ENCODE measurements around the gene SMIM1.
"Not testable (repeated sequence)": the region's sequence is repeated elsewhere in the genome, so short reads cannot be mapped to it uniquely, and the experiment has no call there.

Gene SMIM1, protein sequence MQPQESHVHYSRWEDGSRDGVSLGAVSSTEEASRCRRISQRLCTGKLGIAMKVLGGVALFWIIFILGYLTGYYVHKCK

DNA sequence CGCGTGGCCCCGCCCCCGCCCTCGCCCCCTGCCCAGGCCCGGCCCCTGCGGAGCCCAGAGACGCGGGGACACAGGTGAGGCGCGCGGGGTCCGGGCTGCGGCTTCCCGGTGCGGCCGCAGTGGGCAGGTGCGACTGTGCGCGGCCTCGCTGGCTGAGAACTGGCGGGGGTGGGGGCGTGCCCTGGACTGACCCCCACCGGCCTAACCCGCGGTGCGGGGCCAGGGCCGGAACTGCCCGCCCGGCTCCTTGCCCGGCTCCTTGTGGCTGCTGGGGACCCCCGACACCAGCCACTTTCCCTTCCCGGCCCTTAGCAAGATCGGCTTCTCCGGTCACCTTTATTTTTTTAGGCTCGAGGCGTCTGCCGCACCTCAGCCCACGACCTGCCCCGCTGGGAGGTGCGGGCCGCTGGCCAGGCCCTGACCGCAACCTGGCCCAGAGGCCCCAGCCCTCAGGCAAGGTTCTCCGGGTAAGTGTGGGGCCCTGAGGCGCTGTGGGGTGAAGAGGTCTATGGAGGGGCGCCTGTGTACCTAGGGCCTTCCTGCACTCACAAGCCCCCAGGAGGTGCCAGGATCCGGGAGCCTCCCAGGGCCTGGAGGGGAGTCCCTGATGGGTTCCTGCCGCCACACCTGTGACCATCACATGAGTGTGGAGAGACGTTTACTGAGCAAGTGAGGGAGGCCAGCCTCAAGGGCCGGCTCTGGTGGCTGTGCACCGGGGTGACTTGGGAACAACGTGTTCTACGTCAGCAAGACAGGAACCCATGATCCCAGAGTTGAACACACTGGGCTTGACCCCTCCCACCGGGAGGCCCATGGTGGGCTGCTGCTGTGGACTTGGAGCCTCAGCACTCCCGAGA lies at the start of gene SMIM1:
TSS of gene SMIM1 (plus strand) at position 35 of the 857 bp plus-strand sequence. CDS start 2,625 bp downstream, outside the sequence.
- in situ Hi-C loops (cut with MboI; ENCODE audit: low sequenced_read_pairs): no loop called here

- in situ Hi-C loops (cut with MboI; ENCODE audit: low sequenced_read_pairs): no loop called here
These were observed 49.7 kb upstream of the SMIM1 start for GRCh38 chr1:3722846-3723245.

GRCh38 chr1:3724416-3725030 lies 48.0 kb upstream of the SMIM1 start:
- in situ Hi-C loops (cut with MboI; ENCODE audit: low sequenced_read_pairs): not testable (repeated sequence)

DNA sequence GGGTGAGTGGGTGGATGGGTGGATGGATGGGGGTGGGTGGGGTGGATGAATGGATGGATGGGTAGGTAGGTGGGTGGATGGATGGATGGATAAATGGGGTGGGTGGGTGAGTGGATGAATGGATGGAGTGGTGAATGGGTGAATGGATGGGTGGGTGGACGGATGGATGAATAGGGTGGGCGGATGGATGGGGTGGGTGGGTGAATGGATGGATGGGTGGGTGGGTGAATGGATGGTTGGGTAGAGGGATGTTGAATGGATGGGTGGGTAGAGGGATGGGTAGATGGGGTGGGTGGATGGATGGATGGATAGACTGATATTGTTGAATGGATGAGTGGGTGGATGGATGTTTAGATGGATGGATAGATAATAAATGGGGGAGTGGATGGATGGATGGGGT lies 47.2 kb upstream of the SMIM1 start:
- in situ Hi-C loops (cut with MboI; ENCODE audit: low sequenced_read_pairs): no loop called here

- in situ Hi-C loops (cut with MboI; ENCODE audit: low sequenced_read_pairs): no loop called here
These were observed 45.3 kb upstream of the SMIM1 start for GRCh38 chr1:3727042-3727824.

GRCh38 chr1:3727825-3728776 lies 44.4 kb upstream of the SMIM1 start:
- in situ Hi-C loops (cut with MboI; ENCODE audit: low sequenced_read_pairs): no loop called here

GRCh38 chr1:3729594-3730542 lies 42.7 kb upstream of the SMIM1 start:
- in situ Hi-C loops (cut with MboI; ENCODE audit: low sequenced_read_pairs): no loop called here

DNA sequence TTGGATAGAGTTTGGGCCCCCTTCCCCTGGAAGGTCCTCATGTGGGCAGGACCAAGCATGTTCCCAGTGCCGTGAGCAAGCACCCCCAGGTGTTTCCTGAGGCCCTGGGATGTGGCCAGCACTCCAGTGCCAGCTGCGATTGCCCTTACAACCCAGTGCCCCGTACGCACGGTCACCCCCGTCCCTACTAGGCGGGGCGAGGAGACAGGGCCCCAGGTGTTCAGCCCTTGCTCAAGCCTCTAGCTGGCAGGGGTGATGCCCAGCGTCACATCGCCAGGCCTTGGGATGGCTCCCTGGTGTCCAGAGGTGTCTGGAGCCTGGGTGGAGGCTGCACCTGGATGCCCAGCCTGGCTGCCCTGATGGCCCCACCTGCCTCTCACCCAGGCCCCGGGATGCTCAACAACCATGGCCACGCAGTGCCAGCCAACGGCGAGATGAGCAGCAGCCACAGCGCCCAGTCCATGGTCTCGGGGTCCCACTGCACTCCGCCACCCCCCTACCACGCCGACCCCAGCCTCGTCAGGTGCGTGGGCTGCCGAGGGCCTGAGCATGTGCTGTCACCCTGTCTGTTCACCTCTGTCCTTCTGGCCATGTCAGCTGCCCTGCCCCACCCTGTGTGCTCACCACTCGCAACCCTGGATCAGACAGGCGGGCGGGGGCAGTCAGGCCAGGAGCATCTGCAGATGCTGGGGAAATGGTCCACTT lies 41.9 kb upstream of the SMIM1 start:
- in situ Hi-C loops (cut with MboI; ENCODE audit: low sequenced_read_pairs): no loop called here

- in situ Hi-C loops (cut with MboI; ENCODE audit: low sequenced_read_pairs): no loop called here
These were observed 40.7 kb upstream of the SMIM1 start for GRCh38 chr1:3731583-3732433.

DNA sequence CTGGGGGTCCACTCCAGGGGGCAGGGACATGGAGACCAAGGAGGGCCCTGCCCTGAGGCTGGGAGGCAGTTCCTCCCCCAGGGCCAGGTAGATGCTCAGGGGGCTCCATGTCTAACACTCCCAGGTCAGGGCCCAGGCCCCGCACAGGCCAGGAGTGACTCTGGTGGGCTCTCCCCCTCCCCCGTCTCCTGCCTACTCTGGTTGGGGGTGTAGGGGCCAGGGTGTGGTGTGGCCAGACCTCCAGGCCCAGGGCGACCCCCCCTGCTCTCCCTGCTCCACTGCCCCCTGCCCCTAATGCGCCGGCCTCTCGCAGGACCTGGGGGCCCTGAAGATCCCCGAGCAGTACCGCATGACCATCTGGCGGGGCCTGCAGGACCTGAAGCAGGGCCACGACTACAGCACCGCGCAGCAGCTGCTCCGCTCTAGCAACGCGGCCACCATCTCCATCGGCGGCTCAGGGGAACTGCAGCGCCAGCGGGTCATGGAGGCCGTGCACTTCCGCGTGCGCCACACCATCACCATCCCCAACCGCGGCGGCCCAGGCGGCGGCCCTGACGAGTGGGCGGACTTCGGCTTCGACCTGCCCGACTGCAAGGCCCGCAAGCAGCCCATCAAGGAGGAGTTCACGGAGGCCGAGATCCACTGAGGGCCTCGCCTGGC lies 40.0 kb upstream of the SMIM1 start:
- in situ Hi-C loops (cut with MboI; ENCODE audit: low sequenced_read_pairs): no loop called here

- in situ Hi-C loops (cut with MboI; ENCODE audit: low sequenced_read_pairs): no loop called here
These were observed 39.3 kb upstream of the SMIM1 start for GRCh38 chr1:3733094-3733882.

- in situ Hi-C loops (cut with MboI; ENCODE audit: low sequenced_read_pairs): no loop called here
These were observed 38.5 kb upstream of the SMIM1 start for GRCh38 chr1:3733883-3734589.

DNA sequence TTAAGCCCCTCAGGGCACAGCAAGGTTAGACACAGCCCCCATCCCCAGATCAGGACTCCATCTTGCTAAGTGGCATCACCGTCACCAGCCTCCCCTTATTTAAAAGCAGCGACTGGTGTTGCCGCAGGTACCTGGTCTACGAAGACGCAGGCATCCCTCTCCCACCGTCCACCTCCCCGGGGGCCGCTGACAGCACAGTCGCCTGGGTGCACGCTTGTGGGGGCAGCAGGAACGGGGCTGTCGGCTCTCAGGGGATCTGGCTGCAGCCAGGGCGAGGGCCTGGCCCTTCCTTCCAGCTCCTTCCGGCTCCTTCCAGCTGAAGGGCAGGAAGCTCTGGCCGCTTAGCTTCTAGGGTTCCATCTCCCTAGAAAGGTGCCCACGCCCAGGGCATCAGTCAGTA lies 37.9 kb upstream of the SMIM1 start:
- in situ Hi-C loops (cut with MboI; ENCODE audit: low sequenced_read_pairs): no loop called here

GRCh38 chr1:3735027-3735681 lies 37.4 kb upstream of the SMIM1 start:
- in situ Hi-C loops (cut with MboI; ENCODE audit: low sequenced_read_pairs): no loop called here

DNA sequence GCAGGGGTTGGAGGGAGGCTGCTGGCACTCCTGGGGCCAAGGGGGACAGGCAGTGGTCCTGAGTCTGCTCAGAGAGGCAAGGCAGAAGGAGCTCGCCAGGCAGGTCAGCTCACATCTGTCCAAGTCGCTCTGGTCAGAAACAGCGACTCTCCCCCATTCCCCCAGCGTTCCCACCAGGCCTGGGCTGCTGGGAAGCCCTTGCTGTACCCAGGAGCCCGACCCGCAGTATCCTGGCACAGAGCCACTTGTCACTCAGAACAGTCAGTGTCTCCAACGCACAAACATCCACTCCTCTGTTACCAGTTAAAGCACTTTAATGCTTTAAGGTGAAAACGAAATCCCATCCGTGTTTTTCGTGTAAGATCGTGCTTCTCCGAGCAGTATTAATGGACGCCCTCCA lies 36.9 kb upstream of the SMIM1 start:
- in situ Hi-C loops (cut with MboI; ENCODE audit: low sequenced_read_pairs): no loop called here
